Esophagus squamous epithelium (tissue), 5 donors: ENCODE measurements around the gene TMPRSS11A. TPM values are rescaled to one million over a fixed set of nuclear protein-coding genes. Genes with fewer than 3 reads are reported as not detected.

ENCODE experiments used
- DNase-seq: peaks from one replicate; lab custom pipeline; 2025; lab: John Stamatoyannopoulos, UW
- H3K27ac ChIP-seq, 4 donors: fragments of 200-600 bp; sonication (generic); one replicate each; pipeline ENCODE4 v1.5.1; 2016 to 2019; ENCODE audit warnings: mild to moderate bottlenecking in 1 of 4
- H3K27me3 ChIP-seq, 4 donors: fragments of 200-600 bp; sonication (generic); 1 replicate in 3 of 4; 2 replicates in 1 of 4; pipeline versions ENCODE4 v1.5.1 to v1.6.0; 2017 to 2021; ENCODE audit warnings: antibody characterized with exemption in 1 of 4
- H3K36me3 ChIP-seq, 3 donors: fragments of 200-600 bp; sonication (generic); one replicate each; pipeline ENCODE4 v1.5.1; 2016 to 2019
- H3K4me1 ChIP-seq, 3 donors: fragments of 200-600 bp; sonication (generic); one replicate each; pipeline ENCODE4 v1.5.1; 2017 to 2019
- H3K4me3 ChIP-seq, 4 donors: fragments of 200-600 bp; sonication (generic); 1 replicate in 3 of 4; 2 replicates in 1 of 4; pipeline ENCODE4 v1.5.1; 2016 to 2019; ENCODE audit warnings: mild to moderate bottlenecking in 2 of 4, moderate library complexity in 1 of 4
- H3K9me3 ChIP-seq, 3 donors: fragments of 200-600 bp; sonication (generic); one replicate each; pipeline ENCODE4 v1.5.1; 2016 to 2019
- CTCF ChIP-seq, 6 experiments: fragments of 450-650 bp in 4 of 6; fragments of 200-600 bp in 2 of 6; sonication (generic) in 2 of 6; IDR thresholded peaks; one replicate each; pipeline ENCODE4 v1.5.1; 2016 to 2019; ENCODE audit warnings: antibody characterized with exemption in 6 of 6, mild to moderate bottlenecking in 4 of 6, moderate library complexity in 4 of 6
- POLR2A ChIP-seq, 4 donors: fragments of 450-650 bp; IDR thresholded peaks; one replicate each; pipeline ENCODE4 v1.6.1; 2017; ENCODE audit warnings: antibody characterized with exemption in 4 of 4, mild to moderate bottlenecking in 4 of 4, moderate library complexity in 3 of 4
- WGBS, 2 donors: methylation state at CpG; one replicate each; pipeline ENCODE4 v1.1.5; 2018; 5-methylcytosine and 5-hydroxymethylcytosine counted together
- intact Hi-C: fragments of 100-400 bp; cut with DNase I; formaldehyde crosslinking; loops from one replicate; pipeline ENCODE4 v1.15.0; 2022
- total RNA-seq, 4 donors: library from RNA; depleted of rRNA; stranded (reverse); fragments of >200 nt; gene quantifications; one replicate each; pipeline ENCODE4 v1.1.0, GENCODE V29; 2016
- donor health status: DM: yes; HTN: yes; CAD: no.

TMPRSS11A gene
- 100 to 1,000 TPM in 2 of 4 donors, 10 to 100 TPM in 2; 36.6 to 153 (median 93.2) TPM for total RNA-seq

GRCh38 chr4:67963356-67963755, at the start of gene TMPRSS11A:
TSS of gene TMPRSS11A (minus strand) at chr4:67963493. CDS start at chr4:67963393, 100 bp downstream.
- Histone ChIP-seq H3K36me3 (no peaks in the 10 kb centered on the region), H3K4me3 (peak within 1 kb of the TSS; percentile 15 to 43 (median 30)), H3K9me3 (peaks cover 0 to 6% (median 0%) of the 10 kb centered on the region in 3 donors), H3K27me3 (no peaks in the 10 kb centered on the region), H3K27ac (peak within 1 kb of the TSS in 3 of 4 donors; percentile 41 to 71 (median 57)), H3K4me1 (no peaks in the 10 kb centered on the region)
- intact Hi-C loops = no loop called here
- WGBS, 2 donors = 35 to 46% methylated on average over 2 of the region's 2 CpGs
- DNase-seq = no peak
- TF ChIP-seq CTCF (IDR thresholded peaks at IDR 0.05) (no peak), POLR2A (IDR thresholded peaks at IDR 0.05) (no peak)

- H3K4me3 ChIP-seq = no peak overlapping the region
- no peak for TF ChIP-seq CTCF (IDR thresholded peaks at IDR 0.05)
- TF ChIP-seq POLR2A (IDR thresholded peaks at IDR 0.05) = no peak
- intact Hi-C loops = no loop called here
Measured at GRCh38 chr4:68011684-68012083, 48.4 kb upstream of the TMPRSS11A start.

GRCh38 chr4:68002906-68003305, 39.6 kb upstream of the TMPRSS11A start:
- no peaks in the 10 kb centered on the region for H3K9me3 ChIP-seq
- H3K27ac ChIP-seq = no peak overlapping the region
- TF ChIP-seq POLR2A (IDR thresholded peaks at IDR 0.05) (no peak), CTCF (IDR thresholded peaks at IDR 0.05) (no peak)
- intact Hi-C loops = no loop called here
- no peaks in the 10 kb centered on the region for H3K27me3 ChIP-seq
- no peak for DNase-seq
- H3K4me1 ChIP-seq = peaks cover 0 to 3% (median 0%) of the 10 kb centered on the region in 3 donors
- no peak overlapping the region for H3K4me3 ChIP-seq
- H3K36me3 ChIP-seq = no peaks in the 10 kb centered on the region

More at GRCh38 chr4:68011684-68012083, 48.4 kb upstream of the TMPRSS11A start:
- H3K4me1 ChIP-seq = no peaks in the 10 kb centered on the region
- no peak for DNase-seq
- H3K27ac ChIP-seq = no peak overlapping the region
- no peaks in the 10 kb centered on the region for H3K27me3 ChIP-seq
- no peaks in the 10 kb centered on the region for H3K36me3 ChIP-seq
- H3K9me3 ChIP-seq = no peaks in the 10 kb centered on the region

GRCh38 chr4:67996127-67996526, 32.8 kb upstream of the TMPRSS11A start:
- no peak for DNase-seq
- H3K9me3 ChIP-seq = no peaks in the 10 kb centered on the region
- TF ChIP-seq CTCF (IDR thresholded peaks at IDR 0.05) (no peak), POLR2A (IDR thresholded peaks at IDR 0.05) (no peak)

GRCh38 chr4:67988991-67989390, 25.7 kb upstream of the TMPRSS11A start:
- H3K4me3 ChIP-seq = no peak overlapping the region
- WGBS, 2 donors = 58 to 65% methylated on average over 4 to 5 of the region's 5 CpGs
- H3K4me1 ChIP-seq = peaks cover 0 to 25% (median 12%) of the 10 kb centered on the region in 3 donors
- intact Hi-C loops = no loop called here
- H3K27me3 ChIP-seq = no peaks in the 10 kb centered on the region
- TF ChIP-seq CTCF (IDR thresholded peaks at IDR 0.05) = no peak
- no peak for TF ChIP-seq POLR2A (IDR thresholded peaks at IDR 0.05)
- H3K9me3 ChIP-seq = no peaks in the 10 kb centered on the region
- no peak for DNase-seq
- H3K36me3 ChIP-seq = no peaks in the 10 kb centered on the region
- H3K27ac ChIP-seq = no peak overlapping the region

More at GRCh38 chr4:67996127-67996526, 32.8 kb upstream of the TMPRSS11A start:
- Histone ChIP-seq H3K27ac (no peak overlapping the region), H3K36me3 (no peaks in the 10 kb centered on the region), H3K4me1 (peaks cover 0 to 12% (median 7%) of the 10 kb centered on the region in 3 donors), H3K27me3 (no peaks in the 10 kb centered on the region), H3K4me3 (no peak overlapping the region)
- intact Hi-C loops = no loop called here
- 61 to 81% methylated on average over 1 of the region's 1 CpG for WGBS, 2 donors
